HG03135 (cell line): ENCODE measurements around the gene HSPB6.
"Not testable (repeated sequence)": the region's sequence is repeated elsewhere in the genome, so short reads cannot be mapped to it uniquely, and the experiment has no call there.

Experiments
- ATAC-seq: cut with Tn5 transposase; IDR thresholded peaks from one replicate; pipeline ENCODE4 v1.9.1; 2021; ENCODE audit warnings: mild to moderate bottlenecking, moderate library complexity; ENCODE audit not compliant: unreplicated experiment

HSPB6 gene

GRCh38 chr19:35786299-35787160 lies 29.7 kb upstream of the HSPB6 start:
- no peak for ATAC-seq

GRCh38 chr19:35785339-35785627 lies 28.5 kb upstream of the HSPB6 start:
- ATAC-seq = no peak

- ATAC-seq = no peak
These were observed 27.9 kb upstream of the HSPB6 start for GRCh38 chr19:35784503-35785338.

GRCh38 chr19:35783469-35784434 lies 26.9 kb upstream of the HSPB6 start:
- ATAC-seq = no peak

- no peak for ATAC-seq
These were observed 25.8 kb upstream of the HSPB6 start for GRCh38 chr19:35782589-35782988.

- ATAC-seq = no peak
These were observed 24.8 kb upstream of the HSPB6 start for GRCh38 chr19:35781650-35782049.

- ATAC-seq = no peak
These were observed 23.9 kb upstream of the HSPB6 start for GRCh38 chr19:35780717-35781116.

- no peak for ATAC-seq
These were observed 23.2 kb upstream of the HSPB6 start for GRCh38 chr19:35780058-35780457.

- ATAC-seq = no peak
These were observed 22.2 kb upstream of the HSPB6 start for GRCh38 chr19:35779033-35779432.

- no peak for ATAC-seq
These were observed 21.1 kb upstream of the HSPB6 start for GRCh38 chr19:35777961-35778360.

- ATAC-seq = no peak
These were observed 20.4 kb upstream of the HSPB6 start for GRCh38 chr19:35777086-35777841.

GRCh38 chr19:35776102-35776788 lies 19.4 kb upstream of the HSPB6 start:
- ATAC-seq = no peak

GRCh38 chr19:35775298-35776101 lies 18.7 kb upstream of the HSPB6 start, which contains the start of gene ARHGAP33:
Gene ARHGAP33 (plus strand): TSS chr19:35775564. CDS start chr19:35775659, 95 bp downstream.
- ATAC-seq = peak; percentile 93

- ATAC-seq = peak; percentile 3
These were observed 18.1 kb upstream of the HSPB6 start for GRCh38 chr19:35775046-35775297.

- no peak for ATAC-seq
These were observed 17.6 kb upstream of the HSPB6 start for GRCh38 chr19:35774274-35775045.

- ATAC-seq = no peak
These were observed 16.4 kb upstream of the HSPB6 start for GRCh38 chr19:35773020-35773806.

GRCh38 chr19:35772362-35772761 lies 15.5 kb upstream of the HSPB6 start:
- not testable (repeated sequence) for ATAC-seq

GRCh38 chr19:35768082-35768421 lies 11.2 kb upstream of the HSPB6 start:
- ATAC-seq = no peak
